ENCODE measurements around the gene MGLL. TPM values are rescaled to one million over a fixed set of nuclear protein-coding genes. Genes with fewer than 3 reads are reported as not detected.

Gene MGLL
- total RNA-seq, 1 experiment from 2014 or later = 6.8 TPM

DNA sequence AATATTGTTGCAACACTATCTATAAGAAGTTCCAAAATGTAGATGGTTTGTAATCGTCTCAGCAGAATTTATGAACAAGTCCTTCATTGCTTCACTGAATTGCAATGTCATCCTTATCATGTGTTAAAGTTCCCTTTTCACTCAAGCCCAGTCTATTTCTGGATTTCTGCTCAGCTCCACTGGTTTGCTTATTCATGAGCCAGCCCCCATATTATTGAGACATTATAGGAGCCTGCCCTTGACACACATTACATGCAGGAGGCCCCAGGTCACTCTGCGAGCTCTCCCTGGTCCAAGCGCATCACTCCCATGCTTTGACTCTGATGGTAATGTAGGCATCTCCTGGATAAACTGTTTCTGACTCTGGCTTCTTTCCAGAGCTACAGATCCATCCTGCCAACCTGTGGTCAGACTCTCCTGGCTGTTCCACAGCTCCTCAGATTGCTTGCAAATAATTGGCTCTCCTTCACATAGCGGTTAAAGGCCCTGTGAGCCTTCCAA is 92.7 kb downstream of the MGLL start:
- no TSS peak for BruUV-seq (replicated peaks)
- Histone ChIP-seq H3K9me3 (ENCODE audit: control insufficient read depth in 1 of 2, insufficient read depth in 1 of 2, low read depth in 1 of 2, low read length in 2 of 2) (no peaks in the 10 kb centered on the region), H3K4me3 (replicated peaks in 1 of 2; ENCODE audit: low read depth in 1 of 2, low read length in 2 of 2) (no peak overlapping the region), H3K9me2 (ENCODE audit: insufficient read depth) (no peaks in the 10 kb centered on the region), H3K27ac (ENCODE audit: low read depth, low read length) (no peak overlapping the region), H2AFZ (ENCODE audit: low read depth, low read length, poor library complexity, severe bottlenecking) (no peak overlapping the region), H3K79me2 (ENCODE audit: insufficient read depth, low read length) (no peaks in the 10 kb centered on the region), H3K4me2 (ENCODE audit: low read length) (no peak overlapping the region), H4K20me1 (ENCODE audit: insufficient read depth) (no peaks in the 10 kb centered on the region), H3K36me3 (ENCODE audit: control insufficient read depth in 1 of 2, insufficient read depth in 2 of 2, low read length in 2 of 2) (no peaks in the 10 kb centered on the region), H3K9ac (ENCODE audit: low read length) (no peak overlapping the region), H3K27me3 (ENCODE audit: insufficient read depth, low read length) (no peaks in the 10 kb centered on the region), H3K4me1 (ENCODE audit: control insufficient read depth in 1 of 2, insufficient read depth in 2 of 2, low read length in 2 of 2) (peaks cover 0 to 5% of the 10 kb centered on the region in 2 experiments; a peak in 2 of 4 replicates)
- RAD21 ChIA-PET (ENCODE audit: low non-redundant PET in 1 of 2, low total read pairs in 2 of 2, uncharacterized antibody in 2 of 2, unreplicated experiment in 2 of 2) = no interaction called here
- intact Hi-C loops (cut with micrococcal nuclease) = no loop called here
- CTCF ChIA-PET = no interaction called here
- DNase-seq (ENCODE audit: low read depth, low spot score) = no peak
- no peak for ATAC-seq
- TF ChIP-seq, protein P1, sequence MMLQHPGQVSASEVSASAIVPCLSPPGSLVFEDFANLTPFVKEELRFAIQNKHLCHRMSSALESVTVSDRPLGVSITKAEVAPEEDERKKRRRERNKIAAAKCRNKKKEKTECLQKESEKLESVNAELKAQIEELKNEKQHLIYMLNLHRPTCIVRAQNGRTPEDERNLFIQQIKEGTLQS (IDR thresholded peaks at IDR 0.05) = no peak
- no peak for TF ChIP-seq CBX3 (IDR thresholded peaks at IDR 0.05; ENCODE audit: low read depth)
- TF ChIP-seq ZFX (IDR thresholded peaks at IDR 0.05) = no peak
- no peak for TF ChIP-seq POLR2AphosphoS5 (IDR thresholded peaks at IDR 0.05; ENCODE audit: low read depth, low read length)
- no peak for TF ChIP-seq SIN3A (IDR thresholded peaks at IDR 0.05; ENCODE audit: low read depth)
- no peak for TF ChIP-seq REST (IDR thresholded peaks at IDR 0.05; ENCODE audit: low read depth)
- TF ChIP-seq, protein P2, sequence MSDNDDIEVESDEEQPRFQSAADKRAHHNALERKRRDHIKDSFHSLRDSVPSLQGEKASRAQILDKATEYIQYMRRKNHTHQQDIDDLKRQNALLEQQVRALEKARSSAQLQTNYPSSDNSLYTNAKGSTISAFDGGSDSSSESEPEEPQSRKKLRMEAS (IDR thresholded peaks at IDR 0.05) = no peak
- TF ChIP-seq SRF (IDR thresholded peaks at IDR 0.05; ENCODE audit: low read depth) = no peak
- no peak for TF ChIP-seq YY1 (IDR thresholded peaks at IDR 0.05; ENCODE audit: extremely low read depth, insufficient replicate concordance, low read depth, low read length)
- TF ChIP-seq SP1 (IDR thresholded peaks at IDR 0.05; ENCODE audit: low read depth) = no peak
- TF ChIP-seq EZH2phosphoT487 (IDR thresholded peaks at IDR 0.05; ENCODE audit: borderline replicate concordance) = no peak
- TF ChIP-seq EGR1 (IDR thresholded peaks at IDR 0.05; ENCODE audit: low read depth) = no peak
- TF ChIP-seq TCF7L2 (IDR thresholded peaks at IDR 0.05; ENCODE audit: borderline replicate concordance, extremely low read depth, insufficient read depth, insufficient read length) = no peak
- TF ChIP-seq ZNF274 (IDR thresholded peaks at IDR 0.05; ENCODE audit: low read depth, low read length) = no peak
- TF ChIP-seq FOSL1 (IDR thresholded peaks at IDR 0.05; ENCODE audit: low read depth) = no peak
- no peak for TF ChIP-seq POLR2A (IDR thresholded peaks at IDR 0.05; ENCODE audit: borderline replicate concordance, extremely low read depth, insufficient read depth, insufficient read length)
- TF ChIP-seq EZH2 (IDR thresholded peaks at IDR 0.05) = no peak
- no peak for TF ChIP-seq CTCF (IDR thresholded peaks at IDR 0.05 in 2 of 3, conservative IDR thresholded peaks at IDR 0.05 in 1 of 3; ENCODE audit: borderline replicate concordance in 1 of 3, insufficient read depth in 1 of 3, low read depth in 2 of 3, low read length in 2 of 3)
- no peak for TF ChIP-seq CEBPB (IDR thresholded peaks at IDR 0.05; ENCODE audit: low read depth)
- POLR2A ChIA-PET = no interaction called here
